Measurements from ENCODE around the gene DEFB129.
"Not testable (repeated sequence)": the region's sequence is repeated elsewhere in the genome, so short reads cannot be mapped to it uniquely, and the experiment has no call there.

The DEFB129 gene

DNA sequence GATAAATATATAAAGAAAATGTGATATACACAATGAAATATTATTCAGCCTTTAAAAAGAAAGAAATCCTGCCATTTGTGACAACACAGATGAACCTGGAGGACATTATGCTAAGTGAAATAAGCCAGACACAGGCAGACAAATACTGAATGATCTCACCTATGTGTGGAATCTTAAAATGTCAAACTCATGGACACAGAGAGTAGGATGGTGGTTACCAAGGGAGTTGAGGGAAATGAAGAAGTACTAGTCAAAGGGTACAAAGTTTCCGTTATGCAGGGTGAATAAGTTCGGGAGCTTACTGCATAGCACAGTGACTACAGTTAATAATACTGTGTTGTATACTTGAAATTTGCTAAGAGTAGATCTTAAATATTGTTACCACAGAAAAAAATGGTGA, 15.8 kb downstream of the DEFB129 start:
- POLR2A ChIA-PET = no interaction called here
- DNase-seq (ENCODE audit: extremely low spot score) = no peak
- TF ChIP-seq, protein P1, sequence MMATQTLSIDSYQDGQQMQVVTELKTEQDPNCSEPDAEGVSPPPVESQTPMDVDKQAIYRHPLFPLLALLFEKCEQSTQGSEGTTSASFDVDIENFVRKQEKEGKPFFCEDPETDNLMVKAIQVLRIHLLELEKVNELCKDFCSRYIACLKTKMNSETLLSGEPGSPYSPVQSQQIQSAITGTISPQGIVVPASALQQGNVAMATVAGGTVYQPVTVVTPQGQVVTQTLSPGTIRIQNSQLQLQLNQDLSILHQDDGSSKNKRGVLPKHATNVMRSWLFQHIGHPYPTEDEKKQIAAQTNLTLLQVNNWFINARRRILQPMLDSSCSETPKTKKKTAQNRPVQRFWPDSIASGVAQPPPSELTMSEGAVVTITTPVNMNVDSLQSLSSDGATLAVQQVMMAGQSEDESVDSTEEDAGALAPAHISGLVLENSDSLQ (IDR thresholded peaks at IDR 0.05) = no peak
- TF ChIP-seq HDGF (IDR thresholded peaks at IDR 0.05; ENCODE audit: borderline replicate concordance) (no peak), FOXA1 (IDR thresholded peaks at IDR 0.05) (no peak), FOXK2 (IDR thresholded peaks at IDR 0.05) (no peak), ZNF384 (IDR thresholded peaks at IDR 0.05) (no peak), TARDBP (IDR thresholded peaks at IDR 0.05) (no peak)
- CTCF ChIA-PET = no interaction called here

DNA sequence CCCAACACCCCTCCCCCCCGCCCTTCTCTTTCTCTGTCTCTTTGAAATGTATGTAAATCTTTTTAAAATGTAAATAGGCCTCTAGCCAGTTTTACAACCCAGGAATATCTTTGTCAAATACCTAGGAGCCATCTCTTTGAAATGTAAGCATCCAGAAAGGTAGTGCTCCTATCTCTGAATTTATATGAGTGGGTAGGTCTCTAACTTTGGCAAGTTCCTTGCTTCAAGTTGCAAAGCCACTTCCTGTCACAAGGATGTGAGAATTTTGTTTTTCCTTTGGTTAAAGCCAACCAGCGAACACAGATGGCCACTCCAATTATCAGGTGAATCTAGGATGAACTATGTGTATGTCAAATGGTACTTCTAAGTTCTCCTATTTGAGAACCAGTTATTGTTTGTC, 24.3 kb downstream of the DEFB129 start:
- TF ChIP-seq SP1 (IDR thresholded peaks at IDR 0.05) (no peak), BHLHE40 (IDR thresholded peaks at IDR 0.05; ENCODE audit: borderline replicate concordance) (no peak), ARNT (IDR thresholded peaks at IDR 0.05) (no peak), FOXM1 (IDR thresholded peaks at IDR 0.05; ENCODE audit: borderline replicate concordance) (no peak), HDGF (IDR thresholded peaks at IDR 0.05; ENCODE audit: borderline replicate concordance) (no peak), ZNF384 (IDR thresholded peaks at IDR 0.05) (no peak), FOXA1 (IDR thresholded peaks at IDR 0.05) (no peak), L3MBTL2 (conservative IDR thresholded peaks at IDR 0.05) (no peak), SUZ12 (IDR thresholded peaks at IDR 0.05) (no peak), NFRKB (IDR thresholded peaks at IDR 0.05) (no peak), TARDBP (IDR thresholded peaks at IDR 0.05) (no peak), FOXK2 (IDR thresholded peaks at IDR 0.05) (no peak), CTBP1 (IDR thresholded peaks at IDR 0.05; ENCODE audit: borderline replicate concordance) (no peak), ELF4 (IDR thresholded peaks at IDR 0.05) (no peak), LEF1 (IDR thresholded peaks at IDR 0.05; ENCODE audit: borderline replicate concordance) (no peak)
- TF ChIP-seq, protein P1 (IDR thresholded peaks at IDR 0.05) = no peak
- no peak for DNase-seq (ENCODE audit: extremely low spot score)
- CTCF ChIA-PET = no interaction called here
- POLR2A ChIA-PET = no interaction called here

DNA sequence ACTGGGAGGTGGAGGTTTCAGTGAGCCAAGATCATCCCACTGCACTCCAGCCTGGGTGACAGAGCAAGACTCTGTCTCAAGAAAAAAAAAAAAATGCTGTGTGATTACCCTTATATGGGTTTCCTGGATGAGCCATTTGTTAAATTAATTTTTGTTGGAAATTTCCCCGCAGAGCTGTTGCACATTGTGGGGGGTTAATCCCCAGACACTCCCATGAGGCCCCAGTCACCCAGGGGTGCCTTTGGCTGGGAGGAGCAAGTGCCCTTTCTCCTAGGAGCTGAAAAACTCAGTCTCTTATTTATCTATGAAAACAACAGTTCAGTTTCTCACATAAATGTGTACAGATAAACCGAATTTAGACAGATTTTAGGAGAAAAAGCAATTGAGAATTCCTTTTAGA, 25.7 kb downstream of the DEFB129 start:
- no peak for DNase-seq (ENCODE audit: extremely low spot score)
- TF ChIP-seq CTBP1 (IDR thresholded peaks at IDR 0.05; ENCODE audit: borderline replicate concordance) (no peak), L3MBTL2 (conservative IDR thresholded peaks at IDR 0.05) (no peak), FOXA1 (IDR thresholded peaks at IDR 0.05) (no peak), HDGF (IDR thresholded peaks at IDR 0.05; ENCODE audit: borderline replicate concordance) (no peak), ZNF384 (IDR thresholded peaks at IDR 0.05) (no peak)
- CTCF ChIA-PET = no interaction called here
- POLR2A ChIA-PET = no interaction called here

DNA sequence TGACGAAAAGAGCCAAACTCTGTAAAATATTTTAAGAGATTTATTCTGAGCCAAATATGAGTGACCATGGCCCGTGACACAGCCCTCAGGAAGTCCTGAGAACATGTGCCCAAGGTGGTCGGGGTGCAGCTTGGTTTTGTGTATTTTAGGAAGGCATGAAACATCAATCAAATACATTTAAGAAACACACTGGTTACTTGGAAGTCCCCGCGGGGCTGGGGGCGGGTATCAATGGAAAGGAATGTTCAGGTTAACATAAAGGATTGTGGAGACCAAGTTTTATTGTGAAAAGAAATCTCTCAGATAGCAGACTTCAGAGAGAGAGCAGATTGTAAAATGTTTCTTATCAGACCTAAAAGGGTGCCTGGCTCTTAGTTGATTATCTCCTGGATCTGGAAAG, 26.4 kb downstream of the DEFB129 start:
- CTCF ChIA-PET; DNase-seq (ENCODE audit: extremely low spot score): not testable (repeated sequence)

DNA sequence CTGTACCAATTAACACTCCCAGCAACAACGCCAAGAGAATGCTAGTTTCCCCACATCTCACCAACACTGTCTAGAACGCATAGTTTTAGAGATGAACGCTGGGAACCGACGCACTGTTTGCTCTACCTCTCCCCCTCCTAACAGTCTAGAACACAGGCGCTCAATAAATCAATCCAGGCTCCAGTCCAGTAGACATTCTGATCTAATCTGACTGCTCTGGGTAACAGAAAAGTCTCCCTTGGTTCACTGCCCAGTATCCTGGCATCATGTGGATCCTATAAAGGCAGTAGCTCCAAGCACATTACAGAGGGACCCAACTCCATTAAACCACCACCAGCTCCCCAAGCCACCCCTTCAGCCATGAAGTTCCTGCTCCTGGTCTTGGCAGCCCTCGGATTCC, 30.4 kb downstream of the DEFB129 start, which contains the start of gene DEFB132:
TSS of gene DEFB132 (plus strand) at position 306 of the 400 bp plus-strand sequence. CDS start at position 361, 55 bp downstream.
- TF ChIP-seq ZNF384 (IDR thresholded peaks at IDR 0.05) (no peak), HDGF (IDR thresholded peaks at IDR 0.05; ENCODE audit: borderline replicate concordance) (no peak), NFRKB (IDR thresholded peaks at IDR 0.05) (no peak), FOXK2 (IDR thresholded peaks at IDR 0.05) (no peak), FOXA1 (IDR thresholded peaks at IDR 0.05) (no peak), LEF1 (IDR thresholded peaks at IDR 0.05; ENCODE audit: borderline replicate concordance) (no peak), L3MBTL2 (conservative IDR thresholded peaks at IDR 0.05) (no peak), FOXM1 (IDR thresholded peaks at IDR 0.05; ENCODE audit: borderline replicate concordance) (no peak), SUZ12 (IDR thresholded peaks at IDR 0.05) (no peak)
- DNase-seq (ENCODE audit: extremely low spot score) = no peak
- CTCF ChIA-PET = interaction anchor here (1.7 kb wide), 1 partner anchor 9 kb away, joined by 7 read pairs; no protein-coding TSS in a partner anchor
- POLR2A ChIA-PET = interaction anchor here (1.1 kb wide), 1 partner anchor 74 kb away, joined by 3 read pairs; no protein-coding TSS in a partner anchor

More for the DNA sequence above, 26.4 kb downstream of the DEFB129 start:
- POLR2A ChIA-PET = not testable (repeated sequence)

DNA sequence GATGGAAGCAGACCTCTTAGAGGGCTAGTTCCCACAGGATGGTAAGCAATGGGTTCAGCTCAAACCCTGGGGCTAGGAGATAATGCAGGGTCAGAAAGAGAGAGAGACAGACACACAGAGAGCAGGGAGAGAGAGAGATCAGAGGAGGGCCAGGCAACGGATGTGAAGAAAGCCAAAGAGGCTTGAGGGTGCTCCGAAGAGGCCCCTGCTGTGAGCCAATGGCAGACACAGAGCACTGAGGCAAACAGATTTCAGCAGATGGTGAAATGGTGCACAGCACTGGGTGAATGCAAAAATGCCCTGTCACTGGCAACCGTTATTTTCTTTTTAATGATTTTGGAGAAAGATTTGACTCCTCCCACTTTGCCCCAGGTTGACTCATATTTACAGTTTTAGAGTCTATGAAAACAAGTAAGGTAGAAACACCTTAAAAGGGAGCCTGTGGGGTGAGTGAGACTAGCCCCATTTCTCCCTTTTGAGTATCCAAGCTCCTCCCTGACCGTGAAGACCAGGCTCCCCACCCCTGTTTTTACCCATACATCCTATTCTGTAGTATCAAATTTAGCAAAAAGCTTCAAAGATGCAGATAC, 31.3 kb downstream of the DEFB129 start:
- CTCF ChIA-PET = interaction anchor here (1.7 kb wide), 1 partner anchor 8 kb away, joined by 7 read pairs; no protein-coding TSS in a partner anchor

More for the DNA sequence above, 31.3 kb downstream of the DEFB129 start:
- TF ChIP-seq SP1 (IDR thresholded peaks at IDR 0.05) (no peak), LEF1 (IDR thresholded peaks at IDR 0.05; ENCODE audit: borderline replicate concordance) (no peak), ARNT (IDR thresholded peaks at IDR 0.05) (no peak), TARDBP (IDR thresholded peaks at IDR 0.05) (no peak), NFRKB (IDR thresholded peaks at IDR 0.05) (no peak), ZNF384 (IDR thresholded peaks at IDR 0.05) (no peak), BHLHE40 (IDR thresholded peaks at IDR 0.05; ENCODE audit: borderline replicate concordance) (no peak), FOXM1 (IDR thresholded peaks at IDR 0.05; ENCODE audit: borderline replicate concordance) (no peak), ELF4 (IDR thresholded peaks at IDR 0.05) (no peak), L3MBTL2 (conservative IDR thresholded peaks at IDR 0.05) (no peak), FOXA1 (IDR thresholded peaks at IDR 0.05) (no peak), SUZ12 (IDR thresholded peaks at IDR 0.05) (no peak), FOXK2 (IDR thresholded peaks at IDR 0.05) (no peak)
- TF ChIP-seq, protein P1 (IDR thresholded peaks at IDR 0.05) = no peak
- POLR2A ChIA-PET = interaction anchor here (0.8 to 1.1 kb wide), 2 partner anchors 9 to 73 kb away, joined by 3 read pairs; no protein-coding TSS in a partner anchor
- DNase-seq (ENCODE audit: extremely low spot score) = no peak
